ENCODE measurements around the gene RHBDD2. TPM values are rescaled to one million over a fixed set of nuclear protein-coding genes. Genes with fewer than 3 reads are reported as not detected.

RHBDD2 gene
- total and polyA plus RNA-seq, 9 of the 15 experiments (the other 6 are each of a cell fraction or from before 2014, with no cell fraction given): 3.3 to 36.7 (median 17.9) TPM

GRCh38 chr7:75879771-75880184, 944 bp downstream of the RHBDD2 start:
- CTCF ChIA-PET (ENCODE audit: low intra/inter-chr PET ratio): no interaction called here
- H3K27me3 ChIP-seq (ENCODE audit: control insufficient read depth in 2 of 2, insufficient read depth in 2 of 2, low read length in 2 of 2): no peaks in the 10 kb centered on the region
- no peaks in the 10 kb centered on the region for H4K20me1 ChIP-seq (replicated peaks; ENCODE audit: control insufficient read depth, insufficient read depth, low read length)
- peak in 1 of 4 experiments; percentile 39 for DNase-seq (ENCODE audit: extremely low read depth in 1 of 4, low spot score in 3 of 4)
- FAIRE-seq: peak; percentile 11
- peaks cover 21 to 22% of the 10 kb centered on the region in 2 experiments for H3K4me1 ChIP-seq (replicated peaks in 1 of 2; ENCODE audit: control insufficient read depth in 2 of 2, insufficient read depth in 2 of 2, low read length in 2 of 2)
- TSS peak; percentile 59 for BruUV-seq (replicated peaks)
- no peak for ATAC-seq
- under 1% methylated on average over 8 of the region's 8 CpGs for WGBS (ENCODE audit: insufficient coverage, low coverage, missing lambda C conversion rate)
- peak overlapping the region; percentile 91 for H2AFZ ChIP-seq (ENCODE audit: low read depth, low read length)
- peak overlapping the region; percentile 65 for H3K4me3 ChIP-seq
- H3K9me1 ChIP-seq (ENCODE audit: control insufficient read depth, insufficient read depth, low read length): no peaks in the 10 kb centered on the region
- H3K9ac ChIP-seq (ENCODE audit: insufficient read depth in 1 of 2, low read depth in 2 of 2, low read length in 2 of 2): peak overlapping the region; percentile 72 to 99; a peak in 2 of 4 replicates
- POLR2A ChIA-PET: interaction anchor here (1.3 kb wide), 1 partner anchor 22 kb away, joined by 5 read pairs; no protein-coding TSS in a partner anchor
- peaks cover 39% of the 10 kb centered on the region for H3K36me3 ChIP-seq (ENCODE audit: control insufficient read depth, insufficient read depth, low read length)
- no peaks in the 10 kb centered on the region for H3K9me3 ChIP-seq (replicated peaks; ENCODE audit: control insufficient read depth, insufficient read depth, low read depth, low read length)
- H3K4me2 ChIP-seq (ENCODE audit: insufficient read depth, low read length): peak overlapping the region; percentile 95
- intact Hi-C loops (cut with micrococcal nuclease) (no loop called here), in situ Hi-C loops (cut with MboI) (no loop called here)
- peak overlapping the region; percentile 59; the same call in 2 of the 3 replicates for H3K27ac ChIP-seq (ENCODE audit: extremely low read depth, low read depth, low read length)
- H3K79me2 ChIP-seq (ENCODE audit: control insufficient read depth, insufficient read depth, low read length): peaks cover 18% of the 10 kb centered on the region
- TF ChIP-seq ZNF311 (CRISPR knock-in tag; IDR thresholded peaks at IDR 0.05): no peak
- TF ChIP-seq ARID3B (CRISPR knock-in tag; IDR thresholded peaks at IDR 0.05; ENCODE audit: borderline replicate concordance): no peak
- peak; percentile 61; the same call in 1 of the 2 replicates for TF ChIP-seq ZBTB12 (CRISPR knock-in tag; IDR thresholded peaks at IDR 0.05)
- 0 out of 2 replicates have a peak, but pooled peaks have one; percentile 9 for TF ChIP-seq ETV1 (tag; conservative IDR thresholded peaks at IDR 0.05; ENCODE audit: low read depth)
- TF ChIP-seq CREB1 (IDR thresholded peaks at IDR 0.05): peak; percentile 60; the same call in 1 of the 2 replicates
- peak; percentile 69 for TF ChIP-seq CREB1 (CRISPR knock-in tag; IDR thresholded peaks at IDR 0.05)
- TF ChIP-seq RNF2 (IDR thresholded peaks at IDR 0.05): 0 out of 2 replicates have a peak, but pooled peaks have one; percentile 35
- peak; percentile 60; the same call in 1 of the 2 replicates for TF ChIP-seq GATA2 (CRISPR knock-in tag; IDR thresholded peaks at IDR 0.05)
- no peak for TF ChIP-seq ELF4 (CRISPR knock-in tag; IDR thresholded peaks at IDR 0.05)
- peak; percentile 81 for TF ChIP-seq CEBPG (CRISPR knock-in tag; IDR thresholded peaks at IDR 0.05)
- peak; percentile 96 to 98 for TF ChIP-seq CEBPG (tag; conservative IDR thresholded peaks at IDR 0.05 in 1 of 2, IDR thresholded peaks at IDR 0.05 in 1 of 2)
- peak; percentile 97 for TF ChIP-seq ZNF766 (CRISPR knock-in tag; conservative IDR thresholded peaks at IDR 0.05)
- 0 out of 4 replicates have a peak, but pooled peaks of 1 of the 2 experiments have one; percentile 21 for TF ChIP-seq MAZ (CRISPR knock-in tag; conservative IDR thresholded peaks at IDR 0.05 in 1 of 2, IDR thresholded peaks at IDR 0.05 in 1 of 2)
- peak; percentile 53; the same call in 1 of the 2 replicates for TF ChIP-seq BACH1 (tag; IDR thresholded peaks at IDR 0.05)
- peak; percentile 84 for TF ChIP-seq ARID3A (IDR thresholded peaks at IDR 0.05; ENCODE audit: borderline replicate concordance, low read depth, low read length)
- TF ChIP-seq HDAC2 (IDR thresholded peaks at IDR 0.05): peak; percentile 46; the same call in 1 of the 2 replicates
- TF ChIP-seq CREM (IDR thresholded peaks at IDR 0.05; ENCODE audit: low read depth): peak; percentile 93
- TF ChIP-seq EP300 (IDR thresholded peaks at IDR 0.05; ENCODE audit: low read length): peak; percentile 74
- no peak for TF ChIP-seq E2F5 (CRISPR knock-in tag; IDR thresholded peaks at IDR 0.05)

All from K562 (cell line).